Gastrocnemius medialis (tissue), 4 donors: ENCODE measurements around the gene SNX10. TPM values are rescaled to one million over a fixed set of nuclear protein-coding genes. Genes with fewer than 3 reads are reported as not detected.

Source experiments
- ATAC-seq, 2 donors: fragments of 150-250 bp; one replicate each; pipeline ENCODE4 v1.9.1; 2016
- DNase-seq, 2 donors: peaks; one replicate each; pipeline ENCODE4 v3.0.0-alpha.2; 2019
- H3K27ac ChIP-seq, 4 donors: fragments of 200-600 bp; sonication (generic); 1 replicate in 1 of 4; 2 replicates in 3 of 4; pipeline ENCODE4 v1.5.1; 2016 to 2018; ENCODE audit warnings: mild to moderate bottlenecking in 2 of 4, moderate library complexity in 1 of 4
- H3K27me3 ChIP-seq, 3 donors: fragments of 200-600 bp; sonication (generic) in 2 of 3; 1 replicate in 1 of 3; 2 replicates in 2 of 3; pipeline versions ENCODE4 v1.5.1 to v1.6.0; 2016 to 2019; ENCODE audit warnings: mild to moderate bottlenecking in 1 of 3, moderate library complexity in 1 of 3
- H3K36me3 ChIP-seq, 2 donors: fragments of 200-600 bp; sonication (generic) in 1 of 2; one replicate each; pipeline ENCODE4 v1.5.1; 2017 to 2018
- H3K4me1 ChIP-seq, 2 donors: fragments of 200-600 bp; sonication (generic) in 1 of 2; one replicate each; pipeline ENCODE4 v1.5.1; 2016 to 2017; ENCODE audit warnings: mild to moderate bottlenecking in 2 of 2
- H3K4me3 ChIP-seq, 4 donors: fragments of 200-600 bp; sonication (generic) in 3 of 4; 1 replicate in 1 of 4; 2 replicates in 3 of 4; pipeline ENCODE4 v1.5.1; 2016 to 2019; ENCODE audit warnings: mild to moderate bottlenecking in 2 of 4
- H3K9me3 ChIP-seq, 3 donors: fragments of 200-600 bp; sonication (generic) in 2 of 3; 1 replicate in 1 of 3; 2 replicates in 2 of 3; pipeline ENCODE4 v1.5.1; 2016 to 2019
- POLR2A ChIP-seq, 2 donors: fragments of 450-650 bp; IDR thresholded peaks; one replicate each; pipeline ENCODE4 v1.6.1; 2017; ENCODE audit warnings: antibody characterized with exemption in 2 of 2, mild to moderate bottlenecking in 2 of 2, moderate library complexity in 2 of 2
- in situ Hi-C, 4 donors: fragments of 200-750 bp; cut with MboI; loops; one replicate each; pipeline versions ENCODE4 v1.15.0 to v1.8.0; 2017; ENCODE audit warnings: low sequenced_read_pairs in 4 of 4
- intact Hi-C: fragments of 100-400 bp; cut with DNase I; formaldehyde crosslinking; loops from one replicate; pipeline ENCODE4 v1.15.1; 2023; ENCODE audit warnings: low total_unique reads
- total RNA-seq, 4 donors: library from RNA; depleted of rRNA; stranded (reverse); fragments of >200 nt; gene quantifications; one replicate each; pipeline versions ENCODE4 v1.1.0 to v1.2.3, GENCODE V29; 2016
- TF ChIP-seq, protein P1 (sequence below), 5 experiments: fragments of 450-650 bp in 3 of 5; fragments of 200-600 bp in 2 of 5; sonication (generic) in 2 of 5; IDR thresholded peaks in 4 of 5; conservative IDR thresholded peaks in 1 of 5; 1 replicate in 4 of 5; 2 replicates in 1 of 5; pipeline ENCODE4 v1.5.1; 2016 to 2019; ENCODE audit warnings: antibody characterized with exemption in 5 of 5, mild to moderate bottlenecking in 3 of 5, moderate library complexity in 3 of 5

SNX10 gene
- total RNA-seq, 4 donors from 2014 or later, result 1.2 to 1.9 (median 1.3) TPM; not detected in 1

DNA sequence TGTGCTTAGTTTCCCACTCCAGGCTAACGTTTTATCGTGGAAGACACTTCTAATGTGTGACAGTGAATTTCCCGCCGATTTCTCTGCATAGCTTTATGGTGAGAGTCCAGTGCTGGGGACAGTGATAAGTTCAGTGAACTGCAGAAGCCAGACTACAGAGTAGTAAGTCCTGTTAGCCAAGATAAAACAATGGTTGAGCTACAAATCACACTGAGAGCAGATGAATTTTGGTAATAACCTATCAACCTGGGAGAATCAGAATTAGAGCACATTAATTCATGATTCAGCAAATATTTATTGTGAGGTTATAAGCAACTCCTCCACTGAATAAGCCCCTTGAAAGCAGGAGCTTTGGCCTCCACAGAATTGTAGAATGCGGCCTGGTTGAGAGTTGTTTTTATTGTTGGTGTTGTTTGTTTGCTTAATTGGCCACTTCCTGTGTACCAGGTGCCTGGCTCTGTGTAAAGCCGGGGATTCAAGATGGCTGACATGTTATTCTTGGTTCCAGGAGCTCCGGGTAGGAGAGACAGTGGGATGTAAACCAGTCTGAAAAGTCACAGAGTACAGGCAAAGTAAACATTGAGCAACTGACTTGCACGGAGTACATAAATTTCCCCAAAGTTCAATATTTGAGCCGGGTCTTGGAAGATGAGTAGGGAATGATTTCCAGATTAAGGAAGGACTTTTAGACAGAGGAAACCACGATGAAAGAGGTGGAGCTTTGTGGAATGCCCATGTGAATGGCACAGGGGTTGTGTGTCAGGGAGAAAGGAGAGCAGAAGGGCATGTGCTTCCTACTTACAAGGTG lies 112.7 kb downstream of the SNX10 start:
- H3K4me3 ChIP-seq, result no peak overlapping the region
- H3K4me1 ChIP-seq, result peaks cover 1 to 2% of the 10 kb centered on the region in 2 donors
- intact Hi-C loops, result no loop called here
- in situ Hi-C loops, result no loop called here
- no peaks in the 10 kb centered on the region for H3K9me3 ChIP-seq
- no peak for TF ChIP-seq POLR2A (IDR thresholded peaks at IDR 0.05)
- TF ChIP-seq, protein P1, sequence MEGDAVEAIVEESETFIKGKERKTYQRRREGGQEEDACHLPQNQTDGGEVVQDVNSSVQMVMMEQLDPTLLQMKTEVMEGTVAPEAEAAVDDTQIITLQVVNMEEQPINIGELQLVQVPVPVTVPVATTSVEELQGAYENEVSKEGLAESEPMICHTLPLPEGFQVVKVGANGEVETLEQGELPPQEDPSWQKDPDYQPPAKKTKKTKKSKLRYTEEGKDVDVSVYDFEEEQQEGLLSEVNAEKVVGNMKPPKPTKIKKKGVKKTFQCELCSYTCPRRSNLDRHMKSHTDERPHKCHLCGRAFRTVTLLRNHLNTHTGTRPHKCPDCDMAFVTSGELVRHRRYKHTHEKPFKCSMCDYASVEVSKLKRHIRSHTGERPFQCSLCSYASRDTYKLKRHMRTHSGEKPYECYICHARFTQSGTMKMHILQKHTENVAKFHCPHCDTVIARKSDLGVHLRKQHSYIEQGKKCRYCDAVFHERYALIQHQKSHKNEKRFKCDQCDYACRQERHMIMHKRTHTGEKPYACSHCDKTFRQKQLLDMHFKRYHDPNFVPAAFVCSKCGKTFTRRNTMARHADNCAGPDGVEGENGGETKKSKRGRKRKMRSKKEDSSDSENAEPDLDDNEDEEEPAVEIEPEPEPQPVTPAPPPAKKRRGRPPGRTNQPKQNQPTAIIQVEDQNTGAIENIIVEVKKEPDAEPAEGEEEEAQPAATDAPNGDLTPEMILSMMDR (IDR thresholded peaks at IDR 0.05 in 4 of 5, conservative IDR thresholded peaks at IDR 0.05 in 1 of 5), result no peak
- DNase-seq, result no peak
- no peaks in the 10 kb centered on the region for H3K27me3 ChIP-seq
- no peak for ATAC-seq
- no peak overlapping the region for H3K27ac ChIP-seq
- no peaks in the 10 kb centered on the region for H3K36me3 ChIP-seq

GRCh38 chr7:26406433-26406832 lies 114.8 kb downstream of the SNX10 start:
- H3K4me3 ChIP-seq, result no peak overlapping the region
- intact Hi-C loops, result no loop called here
- H3K4me1 ChIP-seq, result no peaks in the 10 kb centered on the region
- no peak for TF ChIP-seq POLR2A (IDR thresholded peaks at IDR 0.05)
- TF ChIP-seq, protein P1 (IDR thresholded peaks at IDR 0.05 in 4 of 5, conservative IDR thresholded peaks at IDR 0.05 in 1 of 5), result no peak
- DNase-seq (no peak), ATAC-seq (no peak)
- in situ Hi-C loops, result no loop called here
- no peaks in the 10 kb centered on the region for H3K27me3 ChIP-seq
- H3K36me3 ChIP-seq, result no peaks in the 10 kb centered on the region
- no peak overlapping the region for H3K27ac ChIP-seq
- no peaks in the 10 kb centered on the region for H3K9me3 ChIP-seq

DNA sequence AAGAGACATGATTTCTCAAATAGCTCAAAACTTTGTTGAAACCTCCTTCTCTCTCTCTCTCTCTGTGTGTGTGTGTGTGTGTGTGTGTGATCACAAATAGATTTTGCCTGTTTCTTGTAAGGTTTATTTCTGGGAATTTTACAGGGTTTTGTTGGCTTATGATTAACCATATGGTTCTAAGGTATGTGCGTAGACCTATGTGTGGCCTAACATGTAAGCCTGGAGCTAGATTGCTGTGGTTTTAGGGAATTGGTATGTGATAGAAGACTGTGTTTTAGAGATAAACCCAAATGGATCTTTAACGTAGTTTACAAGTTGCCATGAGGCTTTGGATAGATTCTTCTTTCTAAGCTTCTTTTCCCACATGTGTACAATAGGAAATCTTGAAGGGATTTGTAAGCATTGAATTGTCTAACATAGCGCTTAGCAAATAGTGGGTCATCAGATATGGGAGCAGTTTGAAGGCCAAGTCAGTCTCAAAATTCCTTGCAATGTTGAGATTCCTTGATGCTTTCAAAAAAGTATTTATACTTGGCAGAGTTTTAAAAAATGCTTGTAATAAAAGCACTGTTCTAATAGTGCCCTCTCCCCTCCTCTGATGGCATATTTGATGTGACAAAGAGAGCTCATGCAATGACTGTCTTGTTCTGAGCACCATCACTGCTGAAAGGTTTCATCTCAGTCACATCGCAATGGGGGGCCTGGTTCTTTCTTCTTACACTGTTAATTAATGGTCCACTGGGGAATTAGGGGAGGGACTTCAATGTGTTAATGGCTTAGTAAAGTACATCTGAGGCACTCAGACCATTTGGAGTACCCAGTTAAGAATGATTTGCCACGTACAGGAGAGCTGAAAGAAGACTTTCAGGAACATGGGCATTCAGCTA lies 118.2 kb downstream of the SNX10 start:
- DNase-seq (no peak), ATAC-seq (no peak)
- Histone ChIP-seq H3K27me3 (no peaks in the 10 kb centered on the region), H3K9me3 (no peaks in the 10 kb centered on the region), H3K4me3 (no peak overlapping the region), H3K27ac (no peak overlapping the region), H3K36me3 (no peaks in the 10 kb centered on the region), H3K4me1 (no peaks in the 10 kb centered on the region)
- in situ Hi-C loops (no loop called here), intact Hi-C loops (no loop called here)
- TF ChIP-seq POLR2A (IDR thresholded peaks at IDR 0.05), result no peak
- TF ChIP-seq, protein P1 (IDR thresholded peaks at IDR 0.05 in 4 of 5, conservative IDR thresholded peaks at IDR 0.05 in 1 of 5), result no peak

DNA sequence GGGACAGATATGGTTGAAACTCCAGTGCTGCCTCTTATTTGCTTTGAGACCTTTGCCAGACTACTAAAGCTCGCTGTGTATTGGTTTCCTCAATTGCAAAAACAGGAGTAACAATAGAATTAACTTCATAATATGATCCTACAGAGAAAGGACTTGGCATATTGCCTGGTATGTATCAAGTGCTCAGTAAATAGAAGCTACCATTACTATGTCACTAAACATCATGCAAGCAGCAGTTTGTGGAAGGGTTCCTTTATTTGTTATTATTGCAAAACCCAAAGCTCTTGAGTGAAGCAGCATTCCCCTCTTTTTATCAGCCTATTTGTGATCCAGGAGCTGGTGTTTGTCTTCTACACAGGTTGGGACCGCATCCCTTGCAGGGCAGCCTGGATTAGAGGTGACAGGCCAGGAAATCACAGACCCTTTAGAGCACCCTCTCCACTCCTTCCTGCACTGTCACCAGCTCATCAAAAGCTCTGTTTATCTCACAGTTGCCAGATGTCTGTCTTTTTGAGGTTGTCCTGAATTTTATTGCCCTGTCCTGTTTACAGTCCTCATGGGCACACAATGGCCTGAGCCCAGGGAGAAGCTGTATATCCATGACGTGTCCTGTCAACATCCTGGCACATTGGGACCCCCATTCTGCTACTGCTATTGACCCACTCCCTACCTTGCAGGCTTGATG lies 121.5 kb downstream of the SNX10 start:
- intact Hi-C loops, result no loop called here

More for the DNA sequence above, 121.5 kb downstream of the SNX10 start:
- no peaks in the 10 kb centered on the region for H3K9me3 ChIP-seq
- ATAC-seq, result no peak
- no peak for DNase-seq
- no peak for TF ChIP-seq POLR2A (IDR thresholded peaks at IDR 0.05)
- TF ChIP-seq, protein P1 (IDR thresholded peaks at IDR 0.05 in 4 of 5, conservative IDR thresholded peaks at IDR 0.05 in 1 of 5), result no peak
- no peaks in the 10 kb centered on the region for H3K36me3 ChIP-seq
- no peak overlapping the region for H3K27ac ChIP-seq
- in situ Hi-C loops, result no loop called here
- H3K4me1 ChIP-seq, result no peaks in the 10 kb centered on the region
- no peaks in the 10 kb centered on the region for H3K27me3 ChIP-seq
- H3K4me3 ChIP-seq, result no peak overlapping the region
